ENCODE results near the gene C19orf73. TPM values are rescaled to one million over a fixed set of nuclear protein-coding genes. Genes with fewer than 3 reads are reported as not detected.
A peak's percentile ranks its signal among the peaks of the same experiment; 100 is the strongest.

C19orf73 gene
- total and polyA plus RNA-seq, 9 of the 15 experiments (the other 6 are each of a cell fraction or from before 2014, with no cell fraction given): 0.08 to 7.4 (median 1.4) TPM

DNA sequence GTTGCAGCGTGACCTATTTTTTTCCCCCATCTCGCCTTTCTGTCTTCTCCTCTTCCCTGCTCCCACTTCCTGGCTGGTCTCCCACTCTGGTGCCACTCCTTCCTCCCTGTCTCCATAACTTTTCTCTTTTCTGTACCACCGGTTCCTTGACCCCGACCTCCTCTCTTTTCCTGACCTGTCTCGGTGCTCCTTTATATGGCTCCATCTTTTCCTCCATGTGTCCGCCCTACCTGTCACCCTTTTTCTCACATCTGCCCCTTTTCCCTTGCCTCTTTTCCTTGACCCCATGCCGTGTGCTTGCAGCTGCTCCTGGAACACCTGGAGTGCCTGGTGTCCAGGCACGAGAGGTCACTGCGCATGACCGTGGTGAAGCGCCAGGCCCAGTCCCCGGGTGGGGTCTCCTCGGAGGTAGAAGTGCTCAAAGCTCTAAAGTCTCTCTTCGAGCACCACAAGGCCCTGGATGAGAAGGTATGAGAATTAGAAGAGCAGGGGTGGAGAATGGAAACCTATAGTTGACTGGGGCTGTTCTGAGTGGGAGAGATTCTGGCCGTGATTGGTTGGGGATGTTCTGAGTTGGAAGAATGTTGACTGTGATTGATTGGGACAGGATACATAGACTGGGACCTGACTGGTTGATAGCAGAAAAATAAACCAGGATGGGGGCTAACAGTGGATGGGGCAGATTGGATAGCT lies 9.7 kb upstream of the C19orf73 start (continued):
- TF ChIP-seq, protein P1, sequence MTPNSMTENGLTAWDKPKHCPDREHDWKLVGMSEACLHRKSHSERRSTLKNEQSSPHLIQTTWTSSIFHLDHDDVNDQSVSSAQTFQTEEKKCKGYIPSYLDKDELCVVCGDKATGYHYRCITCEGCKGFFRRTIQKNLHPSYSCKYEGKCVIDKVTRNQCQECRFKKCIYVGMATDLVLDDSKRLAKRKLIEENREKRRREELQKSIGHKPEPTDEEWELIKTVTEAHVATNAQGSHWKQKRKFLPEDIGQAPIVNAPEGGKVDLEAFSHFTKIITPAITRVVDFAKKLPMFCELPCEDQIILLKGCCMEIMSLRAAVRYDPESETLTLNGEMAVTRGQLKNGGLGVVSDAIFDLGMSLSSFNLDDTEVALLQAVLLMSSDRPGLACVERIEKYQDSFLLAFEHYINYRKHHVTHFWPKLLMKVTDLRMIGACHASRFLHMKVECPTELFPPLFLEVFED (CRISPR knock-in tag; conservative IDR thresholded peaks at IDR 0.05): 0 out of 2 replicates have a peak, but pooled peaks have one; percentile 23
- TF ChIP-seq NR1H2 (CRISPR knock-in tag; IDR thresholded peaks at IDR 0.05) (no peak), CEBPB (tag; IDR thresholded peaks at IDR 0.05) (no peak), ZNF12 (CRISPR knock-in tag; IDR thresholded peaks at IDR 0.05) (no peak), TOE1 (IDR thresholded peaks at IDR 0.05; ENCODE audit: borderline replicate concordance) (0 out of 2 replicates have a peak, but pooled peaks have one; percentile 7), TOE1 (CRISPR knock-in tag; IDR thresholded peaks at IDR 0.05; ENCODE audit: borderline replicate concordance, low read depth) (no peak), MEIS2 (IDR thresholded peaks at IDR 0.05; ENCODE audit: partially characterized antibody) (peak; percentile 80)
- TF ChIP-seq, protein P2, sequence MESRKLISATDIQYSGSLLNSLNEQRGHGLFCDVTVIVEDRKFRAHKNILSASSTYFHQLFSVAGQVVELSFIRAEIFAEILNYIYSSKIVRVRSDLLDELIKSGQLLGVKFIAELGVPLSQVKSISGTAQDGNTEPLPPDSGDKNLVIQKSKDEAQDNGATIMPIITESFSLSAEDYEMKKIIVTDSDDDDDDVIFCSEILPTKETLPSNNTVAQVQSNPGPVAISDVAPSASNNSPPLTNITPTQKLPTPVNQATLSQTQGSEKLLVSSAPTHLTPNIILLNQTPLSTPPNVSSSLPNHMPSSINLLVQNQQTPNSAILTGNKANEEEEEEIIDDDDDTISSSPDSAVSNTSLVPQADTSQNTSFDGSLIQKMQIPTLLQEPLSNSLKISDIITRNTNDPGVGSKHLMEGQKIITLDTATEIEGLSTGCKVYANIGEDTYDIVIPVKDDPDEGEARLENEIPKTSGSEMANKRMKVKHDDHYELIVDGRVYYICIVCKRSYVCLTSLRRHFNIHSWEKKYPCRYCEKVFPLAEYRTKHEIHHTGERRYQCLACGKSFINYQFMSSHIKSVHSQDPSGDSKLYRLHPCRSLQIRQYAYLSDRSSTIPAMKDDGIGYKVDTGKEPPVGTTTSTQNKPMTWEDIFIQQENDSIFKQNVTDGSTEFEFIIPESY (CRISPR knock-in tag; IDR thresholded peaks at IDR 0.05): no peak
- TF ChIP-seq, protein P3, sequence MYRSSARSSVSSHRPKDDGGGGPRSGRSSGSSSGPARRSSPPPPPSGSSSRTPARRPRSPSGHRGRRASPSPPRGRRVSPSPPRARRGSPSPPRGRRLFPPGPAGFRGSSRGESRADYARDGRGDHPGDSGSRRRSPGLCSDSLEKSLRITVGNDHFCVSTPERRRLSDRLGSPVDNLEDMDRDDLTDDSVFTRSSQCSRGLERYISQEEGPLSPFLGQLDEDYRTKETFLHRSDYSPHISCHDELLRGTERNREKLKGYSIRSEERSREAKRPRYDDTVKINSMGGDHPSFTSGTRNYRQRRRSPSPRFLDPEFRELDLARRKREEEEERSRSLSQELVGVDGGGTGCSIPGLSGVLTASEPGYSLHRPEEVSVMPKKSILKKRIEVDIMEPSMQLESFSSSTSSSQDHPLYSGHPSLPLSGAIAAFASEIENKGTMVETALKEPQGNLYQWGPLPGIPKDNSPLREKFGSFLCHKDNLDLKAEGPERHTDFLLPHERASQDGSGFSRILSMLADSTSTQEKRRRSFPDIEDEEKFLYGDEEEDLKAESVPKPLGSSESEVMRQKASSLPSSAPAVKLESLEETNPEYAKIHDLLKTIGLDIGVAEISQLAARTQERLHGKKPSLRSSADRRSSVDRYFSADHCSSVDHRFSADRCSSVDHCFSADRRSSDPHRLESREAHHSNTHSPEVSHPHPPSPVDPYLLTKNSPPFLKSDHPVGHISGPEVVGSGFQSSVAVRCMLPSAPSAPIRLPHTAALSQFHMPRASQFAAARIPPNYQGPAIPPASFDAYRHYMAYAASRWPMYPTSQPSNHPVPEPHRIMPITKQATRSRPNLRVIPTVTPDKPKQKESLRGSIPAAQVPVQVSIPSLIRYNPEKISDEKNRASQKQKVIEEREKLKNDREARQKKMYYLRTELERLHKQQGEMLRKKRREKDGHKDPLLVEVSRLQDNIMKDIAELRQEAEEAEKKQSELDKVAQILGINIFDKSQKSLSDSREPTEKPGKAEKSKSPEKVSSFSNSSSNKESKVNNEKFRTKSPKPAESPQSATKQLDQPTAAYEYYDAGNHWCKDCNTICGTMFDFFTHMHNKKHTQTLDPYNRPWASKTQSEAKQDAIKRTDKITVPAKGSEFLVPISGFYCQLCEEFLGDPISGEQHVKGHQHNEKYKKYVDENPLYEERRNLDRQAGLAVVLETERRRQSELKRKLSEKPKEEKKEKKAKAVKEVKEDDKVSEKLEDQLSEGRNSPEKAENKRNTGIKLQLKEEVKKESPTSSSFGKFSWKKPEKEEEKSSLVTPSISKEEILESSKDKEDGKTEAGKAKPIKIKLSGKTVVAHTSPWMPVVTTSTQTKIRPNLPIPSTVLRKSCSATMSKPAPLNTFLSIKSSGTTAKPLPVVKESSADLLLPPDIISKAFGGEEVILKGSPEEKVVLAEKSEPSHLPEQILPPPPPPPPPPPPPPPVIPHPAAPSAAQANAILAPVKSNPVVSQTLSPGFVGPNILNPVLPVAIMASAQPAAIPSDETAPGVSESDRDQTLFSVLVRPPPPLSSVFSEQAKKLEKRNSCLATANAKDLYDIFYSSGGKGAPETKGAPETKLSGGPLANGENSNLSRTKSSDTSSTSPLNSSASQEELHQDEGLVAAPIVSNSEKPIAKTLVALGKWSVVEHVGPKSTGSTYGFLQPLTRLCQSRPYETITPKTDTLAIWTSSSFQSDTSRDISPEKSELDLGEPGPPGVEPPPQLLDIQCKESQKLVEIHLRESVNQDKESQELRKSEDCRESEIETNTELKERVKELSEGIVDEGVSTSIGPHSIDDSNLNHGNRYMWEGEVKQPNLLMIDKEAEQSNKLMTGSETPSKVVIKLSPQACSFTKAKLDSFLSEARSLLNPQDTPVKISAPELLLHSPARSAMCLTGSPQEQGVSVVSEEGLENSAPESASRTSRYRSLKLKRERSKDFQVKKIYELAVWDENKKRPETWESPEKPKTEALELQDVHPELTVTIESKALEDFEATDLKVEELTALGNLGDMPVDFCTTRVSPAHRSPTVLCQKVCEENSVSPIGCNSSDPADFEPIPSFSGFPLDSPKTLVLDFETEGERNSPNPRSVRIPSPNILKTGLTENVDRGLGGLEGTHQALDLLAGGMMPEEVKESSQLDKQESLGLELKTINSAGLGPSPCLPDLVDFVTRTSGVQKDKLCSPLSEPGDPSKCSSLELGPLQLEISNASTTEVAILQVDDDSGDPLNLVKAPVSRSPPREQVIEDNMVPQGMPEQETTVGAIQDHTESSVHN (IDR thresholded peaks at IDR 0.05; ENCODE audit: borderline replicate concordance in 1 of 2, low read depth in 1 of 2): no peak
- TF ChIP-seq, protein P4, sequence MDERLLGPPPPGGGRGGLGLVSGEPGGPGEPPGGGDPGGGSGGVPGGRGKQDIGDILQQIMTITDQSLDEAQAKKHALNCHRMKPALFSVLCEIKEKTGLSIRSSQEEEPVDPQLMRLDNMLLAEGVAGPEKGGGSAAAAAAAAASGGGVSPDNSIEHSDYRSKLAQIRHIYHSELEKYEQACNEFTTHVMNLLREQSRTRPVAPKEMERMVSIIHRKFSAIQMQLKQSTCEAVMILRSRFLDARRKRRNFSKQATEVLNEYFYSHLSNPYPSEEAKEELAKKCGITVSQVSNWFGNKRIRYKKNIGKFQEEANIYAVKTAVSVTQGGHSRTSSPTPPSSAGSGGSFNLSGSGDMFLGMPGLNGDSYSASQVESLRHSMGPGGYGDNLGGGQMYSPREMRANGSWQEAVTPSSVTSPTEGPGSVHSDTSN (CRISPR knock-in tag; IDR thresholded peaks at IDR 0.05; ENCODE audit: low read depth): no peak
- TF ChIP-seq, protein P4 (tag; conservative IDR thresholded peaks at IDR 0.05; ENCODE audit: low read depth): peak; percentile 66

Data from K562 (cell line).